KMS-11 (cell line): ENCODE results near the gene SERTAD4.

Experiments used
- H2AFZ ChIP-seq: fragments of 200-600 bp; sonication (generic); 2 replicates; pipeline ENCODE4 v1.6.1; 2016; ENCODE audit warnings: antibody characterized with exemption, mixed run types, low read depth
- H3K27ac ChIP-seq: fragments of 200-600 bp; sonication (generic); 2 replicates; pipeline ENCODE4 v1.6.1; 2016; ENCODE audit warnings: mild to moderate bottlenecking, mixed run types
- H3K27me3 ChIP-seq: fragments of 200-600 bp; sonication (generic); 2 replicates; pipeline ENCODE4 v1.6.1; 2017; ENCODE audit warnings: mild to moderate bottlenecking, low read depth, mixed run types, moderate library complexity; ENCODE audit not compliant: insufficient read depth
- H3K36me3 ChIP-seq: fragments of 200-600 bp; sonication (generic); 2 replicates; pipeline ENCODE4 v1.6.1; 2017; ENCODE audit warnings: mild to moderate bottlenecking, mixed run types; ENCODE audit not compliant: insufficient read depth
- H3K4me1 ChIP-seq: fragments of 200-600 bp; sonication (generic); 2 replicates; pipeline ENCODE4 v1.6.1; 2016; ENCODE audit warnings: mild to moderate bottlenecking, low read depth, mixed run types; ENCODE audit not compliant: poor library complexity, severe bottlenecking
- H3K4me2 ChIP-seq: fragments of 200-600 bp; sonication (generic); 2 replicates; pipeline ENCODE4 v1.7.0; 2016; ENCODE audit warnings: mild to moderate bottlenecking, mixed run types
- H3K4me3 ChIP-seq: fragments of 200-600 bp; sonication (generic); IDR thresholded peaks from 2 replicates; pipeline ENCODE4 v1.6.1; 2017; ENCODE audit warnings: low read depth, low read length, mixed read lengths; ENCODE audit not compliant: insufficient read depth
- H3K79me2 ChIP-seq: fragments of 200-600 bp; sonication (generic); 2 replicates; pipeline ENCODE4 v1.6.1; 2016; ENCODE audit warnings: low read depth, mixed run types; ENCODE audit not compliant: insufficient read depth
- H3K9ac ChIP-seq: fragments of 200-600 bp; sonication (generic); 2 replicates; pipeline ENCODE4 v1.6.1; 2016; ENCODE audit warnings: mild to moderate bottlenecking, mixed run types
- H4K20me1 ChIP-seq: fragments of 200-600 bp; sonication (generic); 2 replicates; pipeline ENCODE4 v1.6.1; 2016; ENCODE audit warnings: mild to moderate bottlenecking, mixed run types; ENCODE audit not compliant: insufficient read depth
- CTCF ChIP-seq: fragments of 200-600 bp; sonication (generic); conservative IDR thresholded peaks from 2 replicates; pipeline ENCODE4 v1.6.1; 2017; ENCODE audit warnings: low read depth, mild to moderate bottlenecking, antibody characterized with exemption, low read length, moderate library complexity, mixed read lengths

The SERTAD4 gene

DNA sequence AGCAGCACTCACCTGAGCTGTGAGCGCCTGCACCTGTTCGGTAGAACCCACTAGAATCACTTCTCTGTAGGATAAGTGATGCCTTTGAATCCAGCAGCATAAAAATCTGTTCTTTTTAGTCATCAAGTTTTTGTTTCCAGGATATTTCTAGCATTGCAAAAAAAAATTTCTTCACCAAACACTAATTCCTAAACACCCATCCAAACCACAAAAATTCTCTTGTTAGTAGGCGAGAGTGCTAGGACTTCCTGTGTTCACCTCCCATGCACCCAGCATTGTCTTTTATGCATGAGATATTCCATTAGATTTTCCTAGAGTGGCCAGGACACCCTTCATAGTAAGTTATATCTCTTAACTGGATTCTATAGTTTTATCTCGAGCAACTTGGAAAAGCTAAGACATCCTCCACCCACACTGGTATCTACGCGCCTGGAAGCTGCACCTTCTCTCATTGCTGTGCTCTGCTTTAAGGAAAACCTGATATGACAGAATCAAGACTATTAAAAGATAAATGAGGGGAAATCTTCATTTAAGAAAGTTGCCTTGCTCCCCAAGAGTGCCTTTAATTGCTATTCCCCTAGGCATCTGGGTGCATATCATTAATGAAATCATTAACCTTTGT is 12.3 kb downstream of the SERTAD4 start:
- Histone ChIP-seq H2AFZ (no peak overlapping the region), H3K4me3 (no peak overlapping the region), H3K9ac (no peak overlapping the region), H3K4me2 (no peak overlapping the region), H3K27me3 (no peaks in the 10 kb centered on the region), H3K79me2 (no peaks in the 10 kb centered on the region), H3K4me1 (peaks cover 33% of the 10 kb centered on the region), H4K20me1 (no peaks in the 10 kb centered on the region), H3K36me3 (no peaks in the 10 kb centered on the region), H3K27ac (no peak overlapping the region)
- no peak for TF ChIP-seq CTCF

- Histone ChIP-seq H3K4me3 (peak overlapping the region; percentile 73), H3K27me3 (no peaks in the 10 kb centered on the region), H3K9ac (no peak overlapping the region), H3K27ac (no peak overlapping the region; the same call in 1 of the 2 replicates), H3K36me3 (no peaks in the 10 kb centered on the region), H4K20me1 (no peaks in the 10 kb centered on the region), H3K4me2 (peak overlapping the region; percentile 59), H3K79me2 (no peaks in the 10 kb centered on the region), H2AFZ (peak overlapping the region; percentile 27), H3K4me1 (peaks cover 45% of the 10 kb centered on the region)
- no peak for TF ChIP-seq CTCF
Measured at GRCh38 chr1:210246447-210246846, 13.9 kb downstream of the SERTAD4 start.

GRCh38 chr1:210248341-210248740 is 15.7 kb downstream of the SERTAD4 start:
- H3K4me3 ChIP-seq: no peak overlapping the region
- H3K4me2 ChIP-seq: no peak overlapping the region

DNA sequence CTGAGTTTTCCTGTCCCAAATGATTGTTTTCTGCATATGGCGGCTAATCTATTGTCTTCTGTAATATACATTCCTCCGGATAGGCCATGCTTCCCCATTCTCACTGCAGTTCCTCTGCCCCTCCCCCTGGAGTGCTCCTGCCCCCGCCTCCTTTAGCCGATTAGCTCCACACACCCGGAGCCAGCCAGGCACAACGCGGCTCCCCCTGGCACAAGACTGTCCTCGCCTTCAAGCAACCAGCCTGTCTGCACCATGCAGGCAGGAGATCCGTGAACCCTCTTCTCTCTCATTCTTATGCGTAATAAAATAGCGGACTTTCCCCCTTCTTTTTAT is 18.0 kb downstream of the SERTAD4 start:
- peak overlapping the region; percentile 73; the same call in 1 of the 2 replicates for H3K4me2 ChIP-seq
- no peaks in the 10 kb centered on the region for H3K27me3 ChIP-seq
- no peaks in the 10 kb centered on the region for H3K79me2 ChIP-seq
- no peaks in the 10 kb centered on the region for H4K20me1 ChIP-seq
- no peak overlapping the region for H3K4me3 ChIP-seq
- no peak overlapping the region for H2AFZ ChIP-seq
- peaks cover 38% of the 10 kb centered on the region for H3K4me1 ChIP-seq
- H3K9ac ChIP-seq: no peak overlapping the region
- H3K36me3 ChIP-seq: no peaks in the 10 kb centered on the region
- no peak overlapping the region for H3K27ac ChIP-seq
- no peak for TF ChIP-seq CTCF

More at GRCh38 chr1:210248341-210248740, 15.7 kb downstream of the SERTAD4 start:
- no peak overlapping the region for H2AFZ ChIP-seq
- H3K36me3 ChIP-seq: no peaks in the 10 kb centered on the region
- H3K27me3 ChIP-seq: no peaks in the 10 kb centered on the region
- TF ChIP-seq CTCF: no peak
- H4K20me1 ChIP-seq: no peaks in the 10 kb centered on the region
- H3K9ac ChIP-seq: no peak overlapping the region
- no peaks in the 10 kb centered on the region for H3K79me2 ChIP-seq
- peaks cover 50% of the 10 kb centered on the region for H3K4me1 ChIP-seq
- H3K27ac ChIP-seq: no peak overlapping the region
